Measurements from ENCODE around the gene CYSLTR2. TPM values are rescaled to one million over a fixed set of nuclear protein-coding genes. Genes with fewer than 3 reads are reported as not detected.

The CYSLTR2 gene
- total RNA-seq, 6 donors from 2014 or later: under 0.01 to 2.0 (median 1.2) TPM

- Histone ChIP-seq H3K36me3 (no peaks in the 10 kb centered on the region), H3K4me3 (no peak overlapping the region), H3K27me3 (no peaks in the 10 kb centered on the region), H3K27ac (no peak overlapping the region), H3K4me1 (peaks cover 0 to 6% (median 0%) of the 10 kb centered on the region in 4 donors), H3K9me3 (no peaks in the 10 kb centered on the region)
- TF ChIP-seq POLR2AphosphoS5 (IDR thresholded peaks at IDR 0.05): no peak
- no peak for TF ChIP-seq CTCF (IDR thresholded peaks at IDR 0.05)
- TF ChIP-seq POLR2A (IDR thresholded peaks at IDR 0.05): no peak
- DNase-seq: no peak
- ATAC-seq (ENCODE audit: low FRiP score in 2 of 2): no peak
- WGBS, 2 donors: 61% methylated on average over 4 of the region's 4 CpGs
Measured at GRCh38 chr13:48727241-48728011, 73.7 kb downstream of the CYSLTR2 start.

- DNase-seq: no peak
- no peak overlapping the region for H3K4me3 ChIP-seq
- H3K9me3 ChIP-seq: no peaks in the 10 kb centered on the region
- H3K36me3 ChIP-seq: no peaks in the 10 kb centered on the region
- 87 to 91% methylated on average over 2 of the region's 2 CpGs for WGBS, 2 donors
- no peak for TF ChIP-seq EP300 (IDR thresholded peaks at IDR 0.05)
- peaks cover 0 to 6% (median 0%) of the 10 kb centered on the region in 4 donors for H3K4me1 ChIP-seq
- H3K27ac ChIP-seq: no peak overlapping the region
- ATAC-seq (ENCODE audit: low FRiP score in 2 of 2): no peak
- H3K27me3 ChIP-seq: no peaks in the 10 kb centered on the region
Measured at GRCh38 chr13:48728226-48728625, 74.5 kb downstream of the CYSLTR2 start.

GRCh38 chr13:48728876-48729275 is 75.1 kb downstream of the CYSLTR2 start:
- H3K36me3 ChIP-seq: no peaks in the 10 kb centered on the region
- H3K9me3 ChIP-seq: no peaks in the 10 kb centered on the region
- no peak for TF ChIP-seq EP300 (IDR thresholded peaks at IDR 0.05)
- no peak for TF ChIP-seq POLR2AphosphoS5 (IDR thresholded peaks at IDR 0.05)
- no peak for TF ChIP-seq POLR2A (IDR thresholded peaks at IDR 0.05)
- no peak for TF ChIP-seq CTCF (IDR thresholded peaks at IDR 0.05)
- no peak overlapping the region for H3K4me3 ChIP-seq
- whole genome bisulfite sequencing, 2 donors: 90 to 98% methylated on average over 4 of the region's 4 CpGs
- peaks cover 0 to 6% (median 0%) of the 10 kb centered on the region in 4 donors for H3K4me1 ChIP-seq
- H3K27me3 ChIP-seq: no peaks in the 10 kb centered on the region
- H3K27ac ChIP-seq: no peak overlapping the region
- no peak for DNase-seq
- no peak for ATAC-seq (ENCODE audit: low FRiP score in 2 of 2)

GRCh38 chr13:48729856-48730255 is 76.1 kb downstream of the CYSLTR2 start:
- Histone ChIP-seq H3K4me1 (peaks cover 0 to 6% (median 0%) of the 10 kb centered on the region in 4 donors), H3K27ac (no peak overlapping the region), H3K4me3 (no peak overlapping the region), H3K27me3 (no peaks in the 10 kb centered on the region), H3K36me3 (no peaks in the 10 kb centered on the region), H3K9me3 (no peaks in the 10 kb centered on the region)
- no peak for TF ChIP-seq EP300 (IDR thresholded peaks at IDR 0.05)
- WGBS, 2 donors: 86 to 89% methylated on average over 4 of the region's 4 CpGs
- DNase-seq (peak in 1 of 2 donors; percentile 11), ATAC-seq (ENCODE audit: low FRiP score in 2 of 2) (no peak)

GRCh38 chr13:48731001-48731658 is 77.4 kb downstream of the CYSLTR2 start:
- Histone ChIP-seq H3K4me3 (no peak overlapping the region), H3K36me3 (no peaks in the 10 kb centered on the region), H3K27ac (no peak overlapping the region), H3K9me3 (no peaks in the 10 kb centered on the region), H3K27me3 (no peaks in the 10 kb centered on the region), H3K4me1 (peaks cover 0 to 6% (median 0%) of the 10 kb centered on the region in 4 donors)
- peak in 1 of 2 donors; percentile 10 for DNase-seq
- no peak for ATAC-seq (ENCODE audit: low FRiP score in 2 of 2)
- 58 to 70% methylated on average over 6 of the region's 6 CpGs for WGBS, 2 donors
- TF ChIP-seq POLR2AphosphoS5 (IDR thresholded peaks at IDR 0.05): no peak
- no peak for TF ChIP-seq CTCF (IDR thresholded peaks at IDR 0.05)
- no peak for TF ChIP-seq EP300 (IDR thresholded peaks at IDR 0.05)
- TF ChIP-seq POLR2A (IDR thresholded peaks at IDR 0.05): no peak

Data from upper lobe of left lung (tissue), 6 donors.